COLO668 (cell line): ENCODE results near the gene PTGFR.

Experiments
- DNase-seq: peaks from one replicate; lab custom pipeline; 2025; ENCODE audit not compliant: unreplicated experiment; lab: John Stamatoyannopoulos, UW

The PTGFR gene

DNA sequence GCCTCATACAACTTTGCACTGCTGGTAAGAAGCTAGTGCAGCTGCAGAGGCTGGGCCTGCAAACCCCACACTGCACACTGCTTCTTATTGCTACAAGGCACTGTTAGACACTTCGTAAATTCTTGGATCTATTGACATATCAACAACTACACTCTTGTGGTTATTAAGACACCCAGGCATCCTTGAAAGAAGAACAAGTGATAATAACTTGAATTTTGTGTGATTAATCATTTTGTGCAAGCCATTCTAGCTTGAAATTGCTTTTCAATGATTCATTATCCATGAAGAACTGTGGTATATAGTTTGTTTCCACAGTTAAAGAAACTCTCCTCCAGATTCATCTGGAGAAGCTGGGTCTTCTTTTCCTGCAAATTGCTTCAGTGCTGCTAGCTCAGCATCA is 95.8 kb downstream of the PTGFR start:
- DNase-seq, result no peak

DNA sequence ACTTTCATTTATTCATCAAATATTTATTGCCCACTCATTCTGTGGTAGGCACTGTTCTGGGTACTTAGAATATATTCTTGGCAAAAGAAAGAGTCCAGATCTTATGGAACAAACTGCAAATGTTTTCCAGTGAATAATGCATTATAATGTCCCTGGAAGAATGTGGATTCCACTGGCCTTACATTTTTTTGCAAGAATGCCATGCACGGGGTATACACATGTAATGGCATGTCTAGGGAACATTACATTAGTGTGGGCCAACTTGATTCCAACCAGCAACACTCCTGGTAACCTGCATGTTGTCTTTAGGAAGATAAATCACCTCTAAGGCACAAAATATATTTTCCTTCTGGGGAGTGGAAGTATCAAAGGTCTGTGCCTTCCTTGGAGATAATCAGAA is 96.4 kb downstream of the PTGFR start:
- DNase-seq, result no peak
